GM12875 (cell line): ENCODE measurements around the gene SORT1.

Experiments used
- H3K4me3 ChIP-seq: one replicate; pipeline ENCODE4 v1.5.1; 2011; ENCODE audit warnings: low read depth, low read length, control low read depth
- TF ChIP-seq, protein P1 (sequence below): IDR thresholded peaks from 2 replicates; pipeline ENCODE4 v1.5.1; 2011; ENCODE audit warnings: low read depth, mild to moderate bottlenecking, control low read depth, inconsistent platforms, low read length, moderate library complexity, borderline replicate concordance; ENCODE audit not compliant: insufficient read depth

Gene SORT1

DNA sequence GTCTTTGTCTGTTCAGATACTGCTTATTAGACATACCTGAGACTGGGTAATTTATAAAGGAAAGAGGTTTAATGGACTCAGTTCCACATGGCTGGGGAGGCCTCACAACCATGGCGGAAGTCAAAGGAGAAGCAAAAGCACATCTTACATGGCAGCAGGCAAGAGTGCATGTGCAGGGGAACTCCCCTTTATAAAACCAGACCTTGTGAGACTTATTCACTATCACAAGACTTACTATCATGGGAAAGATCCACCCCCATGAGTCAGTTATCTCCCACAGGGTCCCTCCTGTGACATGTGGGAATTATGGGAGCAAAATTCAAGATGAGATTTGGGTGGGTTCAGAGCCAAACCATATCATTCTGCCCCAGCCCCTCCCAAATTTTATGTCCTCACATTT, 35.6 kb upstream of the SORT1 start:
- no peak overlapping the region for H3K4me3 ChIP-seq
- TF ChIP-seq, protein P1, sequence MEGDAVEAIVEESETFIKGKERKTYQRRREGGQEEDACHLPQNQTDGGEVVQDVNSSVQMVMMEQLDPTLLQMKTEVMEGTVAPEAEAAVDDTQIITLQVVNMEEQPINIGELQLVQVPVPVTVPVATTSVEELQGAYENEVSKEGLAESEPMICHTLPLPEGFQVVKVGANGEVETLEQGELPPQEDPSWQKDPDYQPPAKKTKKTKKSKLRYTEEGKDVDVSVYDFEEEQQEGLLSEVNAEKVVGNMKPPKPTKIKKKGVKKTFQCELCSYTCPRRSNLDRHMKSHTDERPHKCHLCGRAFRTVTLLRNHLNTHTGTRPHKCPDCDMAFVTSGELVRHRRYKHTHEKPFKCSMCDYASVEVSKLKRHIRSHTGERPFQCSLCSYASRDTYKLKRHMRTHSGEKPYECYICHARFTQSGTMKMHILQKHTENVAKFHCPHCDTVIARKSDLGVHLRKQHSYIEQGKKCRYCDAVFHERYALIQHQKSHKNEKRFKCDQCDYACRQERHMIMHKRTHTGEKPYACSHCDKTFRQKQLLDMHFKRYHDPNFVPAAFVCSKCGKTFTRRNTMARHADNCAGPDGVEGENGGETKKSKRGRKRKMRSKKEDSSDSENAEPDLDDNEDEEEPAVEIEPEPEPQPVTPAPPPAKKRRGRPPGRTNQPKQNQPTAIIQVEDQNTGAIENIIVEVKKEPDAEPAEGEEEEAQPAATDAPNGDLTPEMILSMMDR = no peak

DNA sequence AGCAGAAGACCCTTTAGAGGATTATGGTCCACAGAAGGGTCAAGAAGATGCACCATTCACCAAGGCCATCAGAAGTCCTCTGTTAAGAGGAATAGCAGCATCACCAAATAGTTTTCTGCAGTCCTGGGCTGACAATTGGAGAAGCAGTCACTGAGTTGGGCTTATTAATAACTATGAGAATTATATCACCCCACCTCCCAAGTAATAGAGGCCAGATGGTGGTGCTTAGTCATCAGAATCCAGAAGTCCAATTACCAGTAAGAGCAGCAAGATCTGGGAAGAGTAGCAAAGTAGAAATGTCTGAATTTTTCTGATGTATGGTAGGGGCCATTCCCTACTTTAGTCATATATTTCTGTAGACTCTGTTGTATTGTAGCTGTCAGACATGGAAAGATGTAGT, 34.6 kb upstream of the SORT1 start:
- H3K4me3 ChIP-seq = no peak overlapping the region
- TF ChIP-seq, protein P1 = no peak

DNA sequence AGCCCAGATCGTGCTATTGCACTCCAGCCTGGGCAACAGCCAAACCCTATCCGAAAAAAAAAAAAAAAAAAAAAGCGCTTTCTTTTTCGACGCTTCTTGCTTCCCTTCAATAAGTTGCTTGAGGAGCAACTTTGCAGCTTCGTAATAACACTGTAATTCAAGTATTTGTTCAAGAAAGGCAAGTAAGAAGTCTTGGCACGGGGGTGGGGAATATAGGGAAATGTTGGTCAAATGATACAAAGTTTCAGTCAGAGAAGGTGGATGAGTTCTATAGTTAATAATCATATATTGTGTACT, 29.4 kb upstream of the SORT1 start:
- H3K4me3 ChIP-seq = peak overlapping the region; percentile 97
- TF ChIP-seq, protein P1 = no peak

DNA sequence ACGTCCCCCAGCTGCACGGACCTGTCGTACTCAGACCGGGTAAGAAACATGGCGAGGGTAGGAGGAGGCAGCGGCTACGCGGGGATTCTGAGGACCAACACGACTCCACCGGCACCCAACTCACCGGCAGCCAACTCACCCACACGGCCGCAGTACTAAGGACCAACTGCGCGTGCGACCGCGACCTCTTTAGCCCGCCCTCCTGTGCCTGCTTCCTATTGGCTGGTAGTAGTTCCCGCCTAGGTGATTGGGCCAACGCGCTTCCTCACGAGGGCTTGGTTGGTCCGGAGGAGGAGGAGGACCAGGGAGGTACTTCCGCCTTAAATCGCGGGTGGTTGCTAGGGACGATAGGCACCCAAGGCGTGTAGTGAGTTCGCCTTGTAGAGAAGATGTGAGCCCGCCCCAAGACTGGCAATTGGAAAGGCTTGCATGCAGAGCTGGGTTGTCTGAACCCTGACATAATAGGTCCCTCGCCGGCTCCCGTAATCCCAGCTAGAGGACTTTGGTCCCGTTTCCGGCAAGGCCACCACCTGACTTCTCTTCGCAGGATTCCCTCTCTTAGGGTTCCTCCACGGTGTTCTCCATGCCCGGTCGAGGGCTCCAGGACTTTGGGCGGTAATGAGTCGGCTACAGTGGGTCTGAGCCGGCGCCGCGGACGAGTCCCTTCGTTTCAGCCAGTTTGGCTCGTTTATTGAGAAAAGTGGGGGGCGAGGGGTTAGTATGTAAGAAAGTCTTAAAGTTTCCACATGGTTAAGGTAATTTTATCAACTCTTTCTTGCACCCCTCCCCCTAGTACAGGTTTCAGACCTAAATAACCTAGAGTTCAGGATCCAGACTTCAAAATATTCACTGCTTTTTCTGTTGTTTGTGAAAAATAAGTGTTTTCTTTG, 28.8 kb upstream of the SORT1 start, which contains the start of gene PSMA5:
Gene PSMA5, minus strand, starts transcription at position 168 of the 890 bp plus-strand sequence. Its CDS starts 118 bp downstream, at position 50.
- peak within 1 kb of the TSS; percentile 97 for H3K4me3 ChIP-seq
- TF ChIP-seq, protein P1 = no peak

DNA sequence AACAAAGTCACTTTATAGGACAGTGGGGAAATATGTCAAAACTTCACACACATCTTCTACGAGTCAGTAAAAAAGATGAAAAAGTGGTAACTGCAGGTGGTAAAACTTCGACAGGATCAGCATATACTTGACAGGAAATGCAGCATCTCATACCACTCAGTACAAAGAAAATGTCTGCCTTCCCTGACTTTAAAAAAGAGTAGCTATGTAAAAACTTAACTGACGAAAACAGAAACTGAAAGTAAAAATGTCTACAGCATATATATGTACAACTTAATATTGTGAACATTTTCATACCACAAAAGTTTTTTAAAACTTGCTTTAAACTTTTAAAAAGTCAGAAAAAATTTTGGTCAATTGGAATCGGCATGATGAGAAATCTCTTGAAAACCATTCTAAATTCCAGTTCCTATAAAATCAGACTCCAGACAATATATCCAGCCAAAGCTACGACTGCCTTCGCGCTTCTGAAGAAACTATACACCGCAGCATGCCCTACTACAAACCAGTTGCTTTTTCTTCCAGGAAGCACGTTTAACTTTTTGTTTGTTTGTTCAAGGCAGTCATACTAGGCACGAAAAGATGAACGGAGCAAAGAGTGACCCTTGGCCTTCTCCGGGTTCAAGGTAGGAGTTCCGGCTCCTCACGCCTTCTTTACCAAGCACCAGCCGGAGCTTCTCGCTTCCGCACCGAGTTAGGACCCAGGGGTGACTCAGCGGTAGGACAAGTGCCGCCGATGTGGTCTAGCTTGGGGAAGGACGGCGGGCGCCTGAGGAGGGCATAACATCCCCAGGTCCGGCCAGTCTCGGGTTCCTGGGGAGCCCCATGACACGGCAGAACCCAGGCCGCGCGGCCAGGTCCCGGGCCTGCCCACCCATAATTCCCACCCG, 27.9 kb upstream of the SORT1 start:
- TF ChIP-seq, protein P1 = no peak
- peak overlapping the region; percentile 97 for H3K4me3 ChIP-seq

DNA sequence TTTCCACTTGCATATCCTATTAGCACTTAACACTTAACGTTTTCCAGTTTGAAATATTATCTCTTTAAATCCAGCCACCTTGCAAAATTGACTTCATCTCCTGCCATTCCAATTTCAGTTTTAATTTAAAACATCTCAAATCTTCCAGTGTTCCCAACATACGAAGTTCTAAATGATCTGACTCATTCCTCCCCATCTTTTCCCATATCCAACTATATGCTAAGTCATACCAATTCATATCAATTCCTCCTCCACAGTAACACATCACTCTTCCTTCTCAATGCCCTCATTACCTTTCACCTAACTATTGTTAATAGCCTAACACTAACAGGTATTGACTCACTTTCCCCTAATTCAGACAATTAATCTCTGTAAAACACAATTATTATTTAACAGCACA, 25.8 kb upstream of the SORT1 start:
- TF ChIP-seq, protein P1 = no peak
- no peak overlapping the region for H3K4me3 ChIP-seq

DNA sequence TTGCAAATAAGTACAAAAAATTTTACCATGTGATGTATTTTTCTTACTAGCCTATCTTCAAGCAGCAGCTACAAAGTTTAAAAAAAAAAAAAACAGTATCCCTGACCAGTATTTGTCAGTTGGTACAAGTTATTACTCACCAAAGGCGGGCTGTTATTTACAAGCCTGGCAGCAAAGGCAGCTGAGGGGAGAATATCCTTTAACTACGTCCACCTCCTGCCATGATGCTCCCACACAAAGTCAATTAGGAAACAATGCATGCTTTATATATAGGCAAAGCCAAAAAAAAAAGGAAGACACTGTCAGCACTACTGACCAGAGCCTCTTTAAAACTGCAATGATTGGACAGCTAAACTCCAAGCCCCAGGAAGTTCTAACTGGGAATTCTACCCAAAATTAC, 14.8 kb upstream of the SORT1 start:
- TF ChIP-seq, protein P1 = no peak
- no peak overlapping the region for H3K4me3 ChIP-seq
